ENCODE measurements around the gene SCIN. TPM values are rescaled to one million over a fixed set of nuclear protein-coding genes. Genes with fewer than 3 reads are reported as not detected.
A peak's percentile ranks its signal among the peaks of the same experiment; 100 is the strongest.

Gene SCIN
- total and polyA plus RNA-seq, 12 donors: 0.06 to 5.5 (median 0.79) TPM

DNA sequence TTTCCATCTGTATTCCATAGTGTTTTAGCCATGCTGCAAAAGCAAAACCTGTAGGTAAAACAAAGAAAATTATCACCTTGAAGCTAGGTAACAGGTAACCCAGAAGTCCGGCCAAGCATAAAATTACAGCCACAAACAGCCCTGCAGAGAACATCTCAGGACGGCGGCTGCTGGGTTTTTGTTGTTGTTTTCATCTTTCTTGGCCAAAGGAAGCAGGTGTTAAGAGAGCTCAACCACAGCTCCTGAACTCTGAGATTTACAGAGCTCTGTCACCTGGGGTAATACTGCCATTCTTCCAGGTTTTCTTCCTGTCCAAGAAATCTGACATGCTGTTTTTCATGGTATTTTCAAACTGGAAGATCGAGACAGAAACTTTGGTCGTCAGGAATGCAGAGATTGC lies 847 bp upstream of the SCIN start:
- TF ChIP-seq, protein P1, sequence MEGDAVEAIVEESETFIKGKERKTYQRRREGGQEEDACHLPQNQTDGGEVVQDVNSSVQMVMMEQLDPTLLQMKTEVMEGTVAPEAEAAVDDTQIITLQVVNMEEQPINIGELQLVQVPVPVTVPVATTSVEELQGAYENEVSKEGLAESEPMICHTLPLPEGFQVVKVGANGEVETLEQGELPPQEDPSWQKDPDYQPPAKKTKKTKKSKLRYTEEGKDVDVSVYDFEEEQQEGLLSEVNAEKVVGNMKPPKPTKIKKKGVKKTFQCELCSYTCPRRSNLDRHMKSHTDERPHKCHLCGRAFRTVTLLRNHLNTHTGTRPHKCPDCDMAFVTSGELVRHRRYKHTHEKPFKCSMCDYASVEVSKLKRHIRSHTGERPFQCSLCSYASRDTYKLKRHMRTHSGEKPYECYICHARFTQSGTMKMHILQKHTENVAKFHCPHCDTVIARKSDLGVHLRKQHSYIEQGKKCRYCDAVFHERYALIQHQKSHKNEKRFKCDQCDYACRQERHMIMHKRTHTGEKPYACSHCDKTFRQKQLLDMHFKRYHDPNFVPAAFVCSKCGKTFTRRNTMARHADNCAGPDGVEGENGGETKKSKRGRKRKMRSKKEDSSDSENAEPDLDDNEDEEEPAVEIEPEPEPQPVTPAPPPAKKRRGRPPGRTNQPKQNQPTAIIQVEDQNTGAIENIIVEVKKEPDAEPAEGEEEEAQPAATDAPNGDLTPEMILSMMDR (IDR thresholded peaks at IDR 0.05): no peak
- no peak for TF ChIP-seq POLR2A (IDR thresholded peaks at IDR 0.05)
- no peaks in the 10 kb centered on the region for H3K9me3 ChIP-seq (replicated peaks in 1 of 3)
- H3K36me3 ChIP-seq (replicated peaks in 1 of 2): no peaks in the 10 kb centered on the region
- H3K4me3 ChIP-seq: no peak overlapping the region
- no peaks in the 10 kb centered on the region for H3K4me1 ChIP-seq (replicated peaks in 1 of 2)
- 31 to 34% (median 32%) methylated on average over 5 of the region's 5 CpGs for WGBS, 4 donors
- H3K27me3 ChIP-seq: peaks cover 12% of the 10 kb centered on the region
- no peak for DNase-seq
- H3K27ac ChIP-seq: no peak overlapping the region
- intact Hi-C loops (cut with DNase I): no loop called here

DNA sequence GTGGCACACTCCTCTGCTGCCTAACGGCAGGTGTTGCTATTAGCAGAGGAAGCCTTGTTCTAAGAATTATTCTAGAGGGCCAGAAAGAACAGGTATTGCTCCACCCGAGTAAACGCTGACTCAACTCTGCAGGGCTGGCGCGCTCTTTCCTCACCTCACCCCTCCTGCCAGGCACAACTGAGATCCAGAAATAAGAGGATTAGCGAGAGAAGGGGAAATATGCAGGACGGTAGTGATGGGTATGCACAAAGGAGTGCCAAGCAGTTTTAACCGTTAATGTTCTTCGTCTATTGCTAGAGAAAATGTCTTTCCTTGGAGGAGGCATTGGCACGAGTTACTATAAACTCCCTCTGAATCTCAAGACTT lies 369 bp upstream of the SCIN start:
- H3K36me3 ChIP-seq (replicated peaks in 1 of 2): no peaks in the 10 kb centered on the region
- H3K9me3 ChIP-seq (replicated peaks in 1 of 3): no peaks in the 10 kb centered on the region
- no peaks in the 10 kb centered on the region for H3K4me1 ChIP-seq (replicated peaks in 1 of 2)
- 7 to 13% (median 8%) methylated on average over 10 of the region's 10 CpGs for WGBS, 4 donors
- TF ChIP-seq, protein P1 (IDR thresholded peaks at IDR 0.05): no peak
- TF ChIP-seq POLR2A (IDR thresholded peaks at IDR 0.05): no peak
- DNase-seq: no peak
- peaks cover 12% of the 10 kb centered on the region for H3K27me3 ChIP-seq
- no peak overlapping the region for H3K27ac ChIP-seq
- H3K4me3 ChIP-seq: peak overlapping the region in 1 of 4 donors; percentile 29
- intact Hi-C loops (cut with DNase I): no loop called here

DNA sequence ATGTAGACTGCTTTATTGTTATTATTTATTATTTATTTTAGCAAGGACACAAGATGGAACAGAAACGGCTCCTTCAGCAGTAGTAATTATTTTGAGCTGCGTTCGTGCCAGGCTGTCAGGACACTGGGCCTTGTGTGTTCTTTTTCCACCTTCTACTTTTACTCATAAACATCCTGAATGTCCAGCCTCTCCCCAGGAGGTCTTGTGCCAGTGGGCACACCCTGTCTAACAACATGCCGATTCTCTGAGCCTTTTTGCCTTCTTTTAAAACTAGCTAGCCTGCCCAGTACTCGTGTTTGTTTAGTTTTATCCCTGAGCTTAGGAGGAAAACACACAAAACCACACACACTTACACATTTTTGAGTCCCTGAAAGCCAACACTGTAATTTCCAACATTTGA lies 1.2 kb downstream of the SCIN start:
- H3K4me3 ChIP-seq: no peak overlapping the region
- intact Hi-C loops (cut with DNase I): no loop called here
- H3K4me1 ChIP-seq (replicated peaks in 1 of 2): no peaks in the 10 kb centered on the region
- peaks cover 12% of the 10 kb centered on the region for H3K27me3 ChIP-seq
- no peak for DNase-seq
- no peak for TF ChIP-seq POLR2A (IDR thresholded peaks at IDR 0.05)
- H3K36me3 ChIP-seq (replicated peaks in 1 of 2): no peaks in the 10 kb centered on the region
- H3K27ac ChIP-seq: no peak overlapping the region
- WGBS, 4 donors: 73 to 82% (median 79%) methylated on average over 5 of the region's 5 CpGs
- H3K9me3 ChIP-seq (replicated peaks in 1 of 3): no peaks in the 10 kb centered on the region

DNA sequence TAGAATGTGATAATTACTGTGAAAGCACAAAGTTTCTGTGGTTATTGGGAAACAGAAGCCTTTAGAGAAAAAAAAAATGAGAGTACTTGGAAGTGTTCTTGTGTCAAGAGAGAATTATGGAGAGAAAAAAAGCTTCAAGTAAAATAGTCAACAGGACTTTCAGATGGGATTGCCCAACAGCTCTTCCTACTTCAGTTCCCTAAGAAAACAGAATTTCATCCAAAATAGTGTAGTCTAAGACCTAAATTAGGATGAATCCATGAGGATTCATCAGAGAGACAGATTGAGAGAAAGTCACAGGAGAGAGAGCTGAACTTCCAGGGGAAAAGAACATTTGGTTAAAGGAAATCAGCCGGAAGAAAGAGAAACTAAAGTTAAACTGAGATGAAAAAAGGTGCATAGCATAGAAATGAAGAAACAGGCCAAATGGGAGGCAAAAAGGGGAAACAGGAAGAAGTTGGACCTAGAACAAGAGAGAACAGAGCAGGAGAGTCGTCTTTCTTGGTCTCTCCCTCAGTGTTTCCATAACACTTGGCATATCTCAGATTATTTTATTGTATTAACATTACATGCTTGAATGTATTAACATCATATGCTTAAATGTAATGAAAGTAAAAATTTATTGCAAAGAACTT lies 2.5 kb downstream of the SCIN start:
- H3K27me3 ChIP-seq: peaks cover 12% of the 10 kb centered on the region
- H3K9me3 ChIP-seq (replicated peaks in 1 of 3): no peaks in the 10 kb centered on the region
- TF ChIP-seq POLR2A (IDR thresholded peaks at IDR 0.05): no peak
- TF ChIP-seq, protein P1 (IDR thresholded peaks at IDR 0.05): no peak
- no peak for DNase-seq
- no peak overlapping the region for H3K4me3 ChIP-seq
- no peaks in the 10 kb centered on the region for H3K36me3 ChIP-seq (replicated peaks in 1 of 2)
- no peak overlapping the region for H3K27ac ChIP-seq
- WGBS, 4 donors: 28 to 64% (median 53%) methylated on average over 2 of the region's 2 CpGs
- H3K4me1 ChIP-seq (replicated peaks in 1 of 2): no peaks in the 10 kb centered on the region
- intact Hi-C loops (cut with DNase I): no loop called here

DNA sequence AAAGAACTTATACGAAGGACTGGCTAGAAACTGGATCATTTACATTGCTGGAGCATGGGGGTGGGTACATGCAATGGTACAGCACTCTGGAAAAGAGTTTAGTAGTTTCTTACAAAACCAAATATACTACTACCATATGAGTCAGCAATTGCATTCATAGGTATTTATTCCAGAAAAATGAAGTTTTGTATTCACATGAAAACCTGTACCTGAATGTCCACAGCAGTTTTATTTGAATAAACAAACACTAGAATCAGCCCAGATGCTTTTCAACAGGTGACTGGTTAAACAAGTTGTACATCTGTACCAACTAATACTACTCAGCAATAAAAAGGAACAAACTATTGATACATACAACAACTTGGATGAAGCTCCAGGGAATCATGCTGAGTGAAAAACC lies 3.4 kb downstream of the SCIN start:
- intact Hi-C loops (cut with DNase I): no loop called here
- H3K36me3 ChIP-seq (replicated peaks in 1 of 2): no peaks in the 10 kb centered on the region
- no peak overlapping the region for H3K4me3 ChIP-seq
- DNase-seq: no peak
- WGBS, 4 donors: 59 to 86% (median 75%) methylated on average over 1 of the region's 1 CpG
- no peaks in the 10 kb centered on the region for H3K4me1 ChIP-seq (replicated peaks in 1 of 2)
- TF ChIP-seq, protein P1 (IDR thresholded peaks at IDR 0.05): no peak
- no peak for TF ChIP-seq POLR2A (IDR thresholded peaks at IDR 0.05)
- H3K9me3 ChIP-seq (replicated peaks in 1 of 3): no peaks in the 10 kb centered on the region
- peaks cover 12% of the 10 kb centered on the region for H3K27me3 ChIP-seq
- no peak overlapping the region for H3K27ac ChIP-seq

Data from adrenal gland (tissue), 12 donors.